ENCODE data around the gene SMC5.

DNA sequence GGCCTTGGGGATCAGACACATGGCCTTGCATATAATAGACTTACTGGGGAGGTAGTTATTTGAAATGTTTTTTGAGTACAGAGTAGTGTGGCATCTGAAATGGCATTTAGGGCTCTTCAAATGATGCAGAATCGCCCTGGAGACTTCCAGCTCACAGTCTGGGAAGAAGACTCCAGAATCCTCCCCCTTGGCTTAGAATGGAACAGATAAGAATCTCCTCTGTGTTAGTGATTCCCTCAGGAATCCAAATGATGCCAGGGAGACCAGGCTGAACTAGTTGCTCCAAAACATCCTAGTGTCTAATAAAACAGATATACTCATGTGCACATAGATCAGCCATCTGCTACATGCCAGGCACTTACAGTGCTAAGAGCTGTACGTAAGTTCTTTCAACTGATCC is 38.6 kb upstream of the SMC5 start:
- no peak for TF ChIP-seq POLR2A (IDR thresholded peaks at IDR 0.05; ENCODE audit: low read depth, low read length)
- no peak for TF ChIP-seq POLR2AphosphoS5 (IDR thresholded peaks at IDR 0.05; ENCODE audit: low read depth, low read length)

Measured in GM12892 (cell line).